GM10847 (cell line): Measurements from ENCODE around the gene GRID1.

Experiments used
- POLR2A ChIP-seq: IDR thresholded peaks from 2 replicates; pipeline ENCODE4 v1.6.1; 2011; ENCODE audit not compliant: insufficient read length; ENCODE audit errors: extremely low read depth

Gene GRID1

GRCh38 chr10:86261941-86262687 lies 104.5 kb downstream of the GRID1 start:
- no peak for TF ChIP-seq POLR2A

GRCh38 chr10:86261470-86261869 lies 105.1 kb downstream of the GRID1 start:
- TF ChIP-seq POLR2A, result no peak

- no peak for TF ChIP-seq POLR2A
Measured at GRCh38 chr10:86260564-86260963, 106.0 kb downstream of the GRID1 start.

- TF ChIP-seq POLR2A, result no peak
Measured at GRCh38 chr10:86259901-86260562, 106.6 kb downstream of the GRID1 start.

GRCh38 chr10:86258941-86259340 lies 107.7 kb downstream of the GRID1 start:
- TF ChIP-seq POLR2A, result no peak

- no peak for TF ChIP-seq POLR2A
Measured at GRCh38 chr10:86258499-86258898, 108.1 kb downstream of the GRID1 start.

GRCh38 chr10:86257683-86258082 lies 108.9 kb downstream of the GRID1 start:
- TF ChIP-seq POLR2A, result no peak

- TF ChIP-seq POLR2A, result no peak
Measured at GRCh38 chr10:86256690-86257315, 109.8 kb downstream of the GRID1 start.

GRCh38 chr10:86255405-86256251 lies 111.0 kb downstream of the GRID1 start:
- no peak for TF ChIP-seq POLR2A

GRCh38 chr10:86254526-86255174 lies 111.9 kb downstream of the GRID1 start:
- no peak for TF ChIP-seq POLR2A

- TF ChIP-seq POLR2A, result no peak
Measured at GRCh38 chr10:86254081-86254480, 112.5 kb downstream of the GRID1 start.

GRCh38 chr10:86253091-86254072 lies 113.2 kb downstream of the GRID1 start:
- no peak for TF ChIP-seq POLR2A

GRCh38 chr10:86252556-86252955 lies 114.0 kb downstream of the GRID1 start:
- no peak for TF ChIP-seq POLR2A

GRCh38 chr10:86252079-86252478 lies 114.5 kb downstream of the GRID1 start:
- no peak for TF ChIP-seq POLR2A

GRCh38 chr10:86251426-86251825 lies 115.2 kb downstream of the GRID1 start:
- no peak for TF ChIP-seq POLR2A
